Measurements from ENCODE around the gene RPAIN.

RPAIN gene

DNA sequence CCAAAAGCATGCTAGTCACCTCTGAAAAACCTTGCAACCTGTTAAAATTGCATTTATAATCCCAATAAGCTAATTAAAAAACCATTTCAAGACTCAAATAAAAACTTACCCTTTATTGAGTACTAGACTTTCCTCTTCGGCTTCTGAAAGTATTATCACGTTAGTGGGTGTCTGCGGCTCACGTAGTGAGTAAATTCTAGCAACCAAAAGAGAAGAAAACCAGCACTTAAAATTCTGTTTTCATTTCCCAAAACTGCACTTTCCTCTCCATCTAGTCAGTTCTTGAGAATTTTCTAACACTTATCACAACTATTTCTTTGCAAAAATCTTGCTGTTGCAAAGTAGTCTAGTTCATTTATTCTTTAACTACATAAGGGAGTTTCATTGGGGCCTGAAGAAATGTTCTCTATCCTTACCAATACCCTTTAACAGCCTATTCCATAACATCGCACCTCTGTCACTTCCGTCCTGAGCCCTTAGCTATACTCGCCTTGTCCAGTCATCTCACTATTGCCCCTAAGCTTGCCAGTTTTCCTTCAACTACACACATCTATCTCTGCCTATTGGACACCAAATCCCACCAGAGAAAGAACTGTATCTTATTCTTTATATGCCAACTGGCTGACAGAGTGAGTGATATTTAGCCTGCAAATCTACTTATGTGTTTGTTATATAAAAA lies 9.2 kb upstream of the RPAIN start:
- Histone ChIP-seq H3K27me3 (ENCODE audit: insufficient read depth, low read depth) (no peaks in the 10 kb centered on the region), H4K20me1 (ENCODE audit: insufficient read depth) (no peaks in the 10 kb centered on the region), H3K79me2 (ENCODE audit: insufficient read depth, low read depth) (no peaks in the 10 kb centered on the region), H3K27ac (no peak overlapping the region), H3K4me3 (IDR thresholded peaks at IDR 0.05; ENCODE audit: insufficient read depth, low read depth, low read length) (no peak overlapping the region), H2AFZ (ENCODE audit: low read depth) (no peak overlapping the region), H3K9ac (no peak overlapping the region), H3K36me3 (ENCODE audit: insufficient read depth) (no peaks in the 10 kb centered on the region), H3K4me2 (no peak overlapping the region), H3K4me1 (ENCODE audit: low read depth, poor library complexity, severe bottlenecking) (no peaks in the 10 kb centered on the region)
- TF ChIP-seq, protein P1, sequence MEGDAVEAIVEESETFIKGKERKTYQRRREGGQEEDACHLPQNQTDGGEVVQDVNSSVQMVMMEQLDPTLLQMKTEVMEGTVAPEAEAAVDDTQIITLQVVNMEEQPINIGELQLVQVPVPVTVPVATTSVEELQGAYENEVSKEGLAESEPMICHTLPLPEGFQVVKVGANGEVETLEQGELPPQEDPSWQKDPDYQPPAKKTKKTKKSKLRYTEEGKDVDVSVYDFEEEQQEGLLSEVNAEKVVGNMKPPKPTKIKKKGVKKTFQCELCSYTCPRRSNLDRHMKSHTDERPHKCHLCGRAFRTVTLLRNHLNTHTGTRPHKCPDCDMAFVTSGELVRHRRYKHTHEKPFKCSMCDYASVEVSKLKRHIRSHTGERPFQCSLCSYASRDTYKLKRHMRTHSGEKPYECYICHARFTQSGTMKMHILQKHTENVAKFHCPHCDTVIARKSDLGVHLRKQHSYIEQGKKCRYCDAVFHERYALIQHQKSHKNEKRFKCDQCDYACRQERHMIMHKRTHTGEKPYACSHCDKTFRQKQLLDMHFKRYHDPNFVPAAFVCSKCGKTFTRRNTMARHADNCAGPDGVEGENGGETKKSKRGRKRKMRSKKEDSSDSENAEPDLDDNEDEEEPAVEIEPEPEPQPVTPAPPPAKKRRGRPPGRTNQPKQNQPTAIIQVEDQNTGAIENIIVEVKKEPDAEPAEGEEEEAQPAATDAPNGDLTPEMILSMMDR (conservative IDR thresholded peaks at IDR 0.05; ENCODE audit: low read depth, low read length) = no peak

- TF ChIP-seq, protein P1 (conservative IDR thresholded peaks at IDR 0.05; ENCODE audit: low read depth, low read length) = no peak
- H3K36me3 ChIP-seq (ENCODE audit: insufficient read depth) = no peaks in the 10 kb centered on the region
- H3K4me3 ChIP-seq (IDR thresholded peaks at IDR 0.05; ENCODE audit: insufficient read depth, low read depth, low read length) = no peak overlapping the region
- H3K27me3 ChIP-seq (ENCODE audit: insufficient read depth, low read depth) = no peaks in the 10 kb centered on the region
- no peaks in the 10 kb centered on the region for H3K4me1 ChIP-seq (ENCODE audit: low read depth, poor library complexity, severe bottlenecking)
- H2AFZ ChIP-seq (ENCODE audit: low read depth) = no peak overlapping the region
- H4K20me1 ChIP-seq (ENCODE audit: insufficient read depth) = no peaks in the 10 kb centered on the region
- peaks cover 19% of the 10 kb centered on the region; the same call in 1 of the 2 replicates for H3K79me2 ChIP-seq (ENCODE audit: insufficient read depth, low read depth)
- no peak overlapping the region for H3K9ac ChIP-seq
- no peak overlapping the region for H3K27ac ChIP-seq
- no peak overlapping the region for H3K4me2 ChIP-seq
Measured at GRCh38 chr17:5413682-5414081, 6.3 kb upstream of the RPAIN start.

GRCh38 chr17:5416901-5417300 lies 3.1 kb upstream of the RPAIN start:
- Histone ChIP-seq H3K36me3 (ENCODE audit: insufficient read depth) (no peaks in the 10 kb centered on the region), H4K20me1 (ENCODE audit: insufficient read depth) (no peaks in the 10 kb centered on the region), H3K4me3 (IDR thresholded peaks at IDR 0.05; ENCODE audit: insufficient read depth, low read depth, low read length) (no peak overlapping the region), H3K9ac (no peak overlapping the region), H2AFZ (ENCODE audit: low read depth) (no peak overlapping the region), H3K4me2 (no peak overlapping the region), H3K4me1 (ENCODE audit: low read depth, poor library complexity, severe bottlenecking) (no peaks in the 10 kb centered on the region), H3K79me2 (ENCODE audit: insufficient read depth, low read depth) (peaks cover 20% of the 10 kb centered on the region; the same call in 1 of the 2 replicates), H3K27ac (no peak overlapping the region), H3K27me3 (ENCODE audit: insufficient read depth, low read depth) (no peaks in the 10 kb centered on the region)
- TF ChIP-seq, protein P1 (conservative IDR thresholded peaks at IDR 0.05; ENCODE audit: low read depth, low read length) = no peak

DNA sequence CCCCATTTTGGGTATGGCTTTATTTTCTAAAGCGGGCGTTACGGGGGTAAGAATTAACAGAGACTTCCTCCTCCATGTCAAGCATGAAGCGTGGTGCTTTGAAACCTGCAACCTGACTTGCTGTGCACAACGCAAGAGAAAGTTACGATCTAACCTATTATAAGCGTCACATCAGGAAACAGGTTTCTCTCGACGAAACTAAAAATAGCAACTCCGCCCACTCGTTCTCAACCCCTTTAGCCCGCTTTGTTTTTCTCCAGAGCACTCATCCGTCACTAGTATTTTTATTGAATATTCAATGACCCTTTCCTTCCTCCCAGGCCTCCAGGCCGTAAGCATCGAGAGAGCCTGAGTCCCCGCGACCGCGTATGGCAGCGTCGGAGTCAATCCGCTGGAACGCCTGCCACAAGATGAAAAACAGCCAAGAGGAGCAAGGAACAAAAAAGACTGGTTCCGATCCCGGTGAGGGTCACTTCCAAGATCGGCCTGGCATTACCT lies 1.1 kb upstream of the RPAIN start:
- peak overlapping the region; percentile 64 for H3K27ac ChIP-seq
- peak overlapping the region; percentile 57; the same call in 1 of the 2 replicates for H3K9ac ChIP-seq
- no peak overlapping the region for H3K4me3 ChIP-seq (IDR thresholded peaks at IDR 0.05; ENCODE audit: insufficient read depth, low read depth, low read length)
- H2AFZ ChIP-seq (ENCODE audit: low read depth) = no peak overlapping the region; the same call in 1 of the 2 replicates
- peak overlapping the region; percentile 51 for H3K4me2 ChIP-seq
- H3K27me3 ChIP-seq (ENCODE audit: insufficient read depth, low read depth) = no peaks in the 10 kb centered on the region
- no peaks in the 10 kb centered on the region for H3K4me1 ChIP-seq (ENCODE audit: low read depth, poor library complexity, severe bottlenecking)
- no peaks in the 10 kb centered on the region for H3K36me3 ChIP-seq (ENCODE audit: insufficient read depth)
- H3K79me2 ChIP-seq (ENCODE audit: insufficient read depth, low read depth) = peaks cover 20% of the 10 kb centered on the region; the same call in 1 of the 2 replicates
- no peaks in the 10 kb centered on the region for H4K20me1 ChIP-seq (ENCODE audit: insufficient read depth)
- TF ChIP-seq, protein P1 (conservative IDR thresholded peaks at IDR 0.05; ENCODE audit: low read depth, low read length) = no peak

Measured in KMS-11 (cell line).